Stimulated activated effector memory CD8-positive, alpha-beta T cell treated with anti-CD3 and anti-CD28 coated beads, Interleukin-12 subunit alpha, Interleukin-12 subunit beta, amount 100 ng/mL, for 72 hours (primary cell): ENCODE results near the gene ZNF138.

ENCODE experiments used
- ATAC-seq: fragments of 150-1000 bp; cut with Tn5 transposase; 2 replicates; pipeline ENCODE4 v1.10.0; 2021
- DNase-seq, 2 donors: peaks; one replicate each; pipeline ENCODE4 v3.0.0; 2021 to 2022; ENCODE audit warnings: low spot score in 2 of 2
- H3K27ac Mint-ChIP-seq: one replicate; pipeline ENCODE4 v1.8.0; 2022; ENCODE audit warnings: mild to moderate bottlenecking, mixed read lengths
- H3K36me3 Mint-ChIP-seq: one replicate; pipeline ENCODE4 v1.8.0; 2022; ENCODE audit warnings: mild to moderate bottlenecking, mixed read lengths
- H3K4me1 Mint-ChIP-seq: one replicate; pipeline ENCODE4 v1.8.0; 2022; ENCODE audit warnings: mixed read lengths
- H3K4me3 Mint-ChIP-seq: one replicate; pipeline ENCODE4 v1.8.0; 2022; ENCODE audit warnings: mild to moderate bottlenecking, mixed read lengths
- H3K9me3 Mint-ChIP-seq: one replicate; pipeline ENCODE4 v1.8.0; 2022; ENCODE audit warnings: mixed read lengths

ZNF138 gene

GRCh38 chr7:64877714-64878610 lies 83.7 kb downstream of the ZNF138 start:
- peaks cover 23% of the 10 kb centered on the region for H3K4me1 Mint-ChIP-seq
- DNase-seq = peak in 1 of 2 donors; percentile 28
- H3K36me3 Mint-ChIP-seq = no peaks in the 10 kb centered on the region
- H3K4me3 Mint-ChIP-seq = peak overlapping the region; percentile 70
- H3K27ac Mint-ChIP-seq = peak overlapping the region; percentile 80
- H3K9me3 Mint-ChIP-seq = no peaks in the 10 kb centered on the region
- ATAC-seq = peak; percentile 38

DNA sequence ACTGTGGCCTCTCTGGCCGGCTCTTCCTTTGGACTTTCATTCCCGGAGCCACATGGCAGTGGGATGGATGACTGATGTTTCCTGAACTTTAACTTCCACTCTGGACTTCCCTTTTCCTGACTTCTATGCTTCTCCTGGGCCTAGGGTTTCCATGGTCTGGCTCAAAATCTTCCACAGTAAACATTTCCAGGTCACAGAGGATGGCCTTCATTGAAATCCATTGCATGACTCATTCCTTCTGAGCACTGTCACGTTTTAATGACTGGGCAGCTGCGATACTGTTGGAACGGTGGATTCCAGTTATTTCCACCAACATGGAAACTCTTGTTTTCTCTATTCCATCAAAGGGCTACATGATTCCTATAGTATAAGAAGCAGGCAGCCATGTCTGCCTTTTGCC lies 84.5 kb downstream of the ZNF138 start:
- Mint-ChIP-seq H3K27ac (no peak overlapping the region), H3K36me3 (no peaks in the 10 kb centered on the region), H3K9me3 (no peaks in the 10 kb centered on the region), H3K4me3 (no peak overlapping the region), H3K4me1 (peaks cover 24% of the 10 kb centered on the region)
- DNase-seq = no peak
- ATAC-seq = no peak

DNA sequence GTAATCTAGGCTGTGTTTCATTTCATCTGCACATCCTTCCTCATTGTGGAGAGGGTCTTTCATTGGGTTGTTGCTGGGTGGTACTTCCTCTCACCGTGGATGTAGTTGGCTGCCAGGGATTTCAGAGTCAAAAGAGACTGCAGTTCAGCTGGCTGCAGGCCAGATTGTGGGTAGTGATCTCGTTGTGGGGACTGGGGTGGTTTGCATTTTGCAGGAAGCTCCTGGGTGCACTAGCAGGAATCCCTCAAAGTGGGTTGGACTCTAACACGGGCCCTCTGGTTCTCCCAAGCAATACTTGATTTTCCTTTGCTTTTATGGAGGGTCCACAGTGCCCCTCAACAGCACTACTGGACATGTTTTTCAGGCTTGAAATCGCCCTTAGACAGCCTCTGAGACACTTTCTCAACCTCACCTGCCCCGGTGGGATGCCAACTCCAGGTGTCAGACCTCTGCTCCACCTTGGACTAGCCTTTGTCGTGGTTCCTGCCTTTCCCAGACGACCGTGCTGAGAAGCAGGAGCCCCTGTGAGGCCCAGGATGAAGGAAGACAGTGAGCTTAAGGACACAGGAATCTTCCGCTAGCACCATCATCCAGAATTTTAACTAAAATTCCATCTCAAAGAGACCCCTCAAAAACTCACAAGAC lies 85.0 kb downstream of the ZNF138 start:
- Mint-ChIP-seq H3K4me3 (no peak overlapping the region), H3K27ac (no peak overlapping the region), H3K4me1 (peaks cover 24% of the 10 kb centered on the region), H3K36me3 (no peaks in the 10 kb centered on the region), H3K9me3 (no peaks in the 10 kb centered on the region)
- ATAC-seq = no peak
- DNase-seq = peak in 1 of 2 donors; percentile 42

- Mint-ChIP-seq H3K4me3 (no peak overlapping the region), H3K36me3 (no peaks in the 10 kb centered on the region), H3K27ac (no peak overlapping the region), H3K9me3 (no peaks in the 10 kb centered on the region), H3K4me1 (peaks cover 24% of the 10 kb centered on the region)
- DNase-seq (no peak), ATAC-seq (no peak)
Observed at GRCh38 chr7:64879800-64880199, 85.6 kb downstream of the ZNF138 start.

DNA sequence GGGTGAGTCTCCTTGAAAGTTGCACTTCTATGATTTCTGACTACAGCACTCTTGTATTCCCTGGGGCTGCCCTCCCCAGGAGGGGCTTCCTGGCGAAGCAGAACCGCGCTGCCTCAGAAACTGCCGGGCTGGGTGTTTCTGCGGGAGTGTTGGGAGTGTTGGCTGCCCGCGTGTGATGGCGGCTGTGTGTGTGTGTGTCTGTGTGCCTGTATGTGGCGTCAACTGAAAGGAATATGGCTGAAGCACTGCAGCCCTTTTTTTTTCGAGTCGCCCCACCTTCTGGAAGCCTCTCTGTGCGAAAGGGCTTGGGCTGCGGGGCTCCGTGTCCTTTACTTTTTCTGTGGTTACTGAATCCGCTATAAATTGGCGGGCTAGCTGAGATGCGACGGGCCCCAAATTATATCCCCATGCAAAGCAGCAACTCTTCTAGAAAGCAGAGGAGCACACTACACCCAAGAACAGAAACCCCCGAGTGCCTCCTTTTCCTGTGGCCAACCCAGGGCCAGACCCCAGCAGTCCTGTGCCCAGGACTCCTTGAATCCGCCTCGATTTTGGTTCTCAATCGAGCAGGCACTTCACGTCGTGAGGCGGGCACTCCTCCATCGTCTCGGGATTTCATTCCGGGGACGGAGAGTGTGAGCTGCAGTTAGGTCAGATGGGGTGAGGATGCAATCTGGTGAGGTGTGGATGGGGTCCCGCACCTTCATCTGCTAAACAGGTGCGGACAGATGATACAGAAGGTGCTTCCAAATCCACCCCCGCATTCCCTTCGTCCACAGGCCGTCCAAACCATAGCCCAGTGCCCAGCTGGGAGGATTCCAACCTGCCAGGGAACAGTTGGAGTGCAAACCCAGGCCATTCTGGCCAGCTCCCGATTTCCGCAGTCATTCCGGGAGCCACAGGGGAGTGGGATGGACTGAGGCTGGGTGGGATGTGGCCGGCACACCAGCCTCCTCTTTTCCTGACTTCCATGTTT lies 86.4 kb downstream of the ZNF138 start:
- Mint-ChIP-seq H3K4me3 (no peak overlapping the region), H3K27ac (no peak overlapping the region), H3K36me3 (no peaks in the 10 kb centered on the region), H3K9me3 (no peaks in the 10 kb centered on the region), H3K4me1 (peaks cover 24% of the 10 kb centered on the region)
- peak in 1 of 2 donors; percentile 43 for DNase-seq
- no peak for ATAC-seq

GRCh38 chr7:64881461-64882287 lies 87.4 kb downstream of the ZNF138 start:
- DNase-seq (peak in 1 of 2 donors; percentile 40), ATAC-seq (no peak)
- H3K9me3 Mint-ChIP-seq = no peaks in the 10 kb centered on the region
- no peak overlapping the region for H3K27ac Mint-ChIP-seq
- H3K36me3 Mint-ChIP-seq = no peaks in the 10 kb centered on the region
- peak overlapping the region; percentile 65 for H3K4me3 Mint-ChIP-seq
- peaks cover 24% of the 10 kb centered on the region for H3K4me1 Mint-ChIP-seq

- peak; percentile 50 for ATAC-seq
- H3K9me3 Mint-ChIP-seq = no peaks in the 10 kb centered on the region
- H3K36me3 Mint-ChIP-seq = no peaks in the 10 kb centered on the region
- H3K4me3 Mint-ChIP-seq = peak overlapping the region; percentile 65
- H3K27ac Mint-ChIP-seq = no peak overlapping the region
- peaks cover 18% of the 10 kb centered on the region for H3K4me1 Mint-ChIP-seq
- peak in 1 of 2 donors; percentile 49 for DNase-seq
Observed at GRCh38 chr7:64882341-64883112, 88.3 kb downstream of the ZNF138 start.
